HG03442 (cell line): ENCODE results near the gene GDF2.

Experiments
- ATAC-seq: cut with Tn5 transposase; IDR thresholded peaks from one replicate; pipeline ENCODE4 v1.9.1; 2021; ENCODE audit warnings: mild to moderate bottlenecking, moderate library complexity; ENCODE audit not compliant: unreplicated experiment

GDF2 gene

DNA sequence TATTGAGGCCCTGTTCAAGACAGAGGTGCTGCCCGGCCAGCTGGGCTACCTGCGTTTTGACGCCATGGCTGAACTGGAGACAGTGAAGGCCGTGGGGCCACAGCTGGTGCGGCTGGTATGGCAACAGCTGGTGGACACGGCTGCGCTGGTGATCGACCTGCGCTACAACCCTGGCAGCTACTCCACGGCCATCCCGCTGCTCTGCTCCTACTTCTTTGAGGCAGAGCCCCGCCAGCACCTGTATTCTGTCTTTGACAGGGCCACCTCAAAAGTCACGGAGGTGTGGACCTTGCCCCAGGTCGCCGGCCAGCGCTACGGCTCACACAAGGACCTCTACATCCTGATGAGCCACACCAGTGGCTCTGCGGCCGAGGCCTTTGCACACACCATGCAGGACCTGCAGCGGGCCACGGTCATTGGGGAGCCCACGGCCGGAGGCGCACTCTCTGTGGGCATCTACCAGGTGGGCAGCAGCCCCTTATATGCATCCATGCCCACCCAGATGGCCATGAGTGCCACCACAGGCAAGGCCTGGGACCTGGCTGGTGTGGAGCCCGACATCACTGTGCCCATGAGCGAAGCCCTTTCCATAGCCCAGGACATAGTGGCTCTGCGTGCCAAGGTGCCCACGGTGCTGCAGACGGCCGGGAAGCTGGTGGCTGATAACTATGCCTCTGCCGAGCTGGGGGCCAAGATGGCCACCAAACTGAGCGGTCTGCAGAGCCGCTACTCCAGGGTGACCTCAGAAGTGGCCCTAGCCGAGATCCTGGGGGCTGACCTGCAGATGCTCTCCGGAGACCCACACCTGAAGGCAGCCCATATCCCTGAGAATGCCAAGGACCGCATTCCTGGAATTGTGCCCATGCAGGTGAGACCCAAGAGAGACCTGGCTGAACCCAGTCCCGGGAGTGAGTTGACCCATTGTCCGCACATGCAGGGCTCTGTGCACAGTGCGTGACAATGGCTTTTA lies 28.7 kb downstream of the GDF2 start:
- ATAC-seq, result no peak

DNA sequence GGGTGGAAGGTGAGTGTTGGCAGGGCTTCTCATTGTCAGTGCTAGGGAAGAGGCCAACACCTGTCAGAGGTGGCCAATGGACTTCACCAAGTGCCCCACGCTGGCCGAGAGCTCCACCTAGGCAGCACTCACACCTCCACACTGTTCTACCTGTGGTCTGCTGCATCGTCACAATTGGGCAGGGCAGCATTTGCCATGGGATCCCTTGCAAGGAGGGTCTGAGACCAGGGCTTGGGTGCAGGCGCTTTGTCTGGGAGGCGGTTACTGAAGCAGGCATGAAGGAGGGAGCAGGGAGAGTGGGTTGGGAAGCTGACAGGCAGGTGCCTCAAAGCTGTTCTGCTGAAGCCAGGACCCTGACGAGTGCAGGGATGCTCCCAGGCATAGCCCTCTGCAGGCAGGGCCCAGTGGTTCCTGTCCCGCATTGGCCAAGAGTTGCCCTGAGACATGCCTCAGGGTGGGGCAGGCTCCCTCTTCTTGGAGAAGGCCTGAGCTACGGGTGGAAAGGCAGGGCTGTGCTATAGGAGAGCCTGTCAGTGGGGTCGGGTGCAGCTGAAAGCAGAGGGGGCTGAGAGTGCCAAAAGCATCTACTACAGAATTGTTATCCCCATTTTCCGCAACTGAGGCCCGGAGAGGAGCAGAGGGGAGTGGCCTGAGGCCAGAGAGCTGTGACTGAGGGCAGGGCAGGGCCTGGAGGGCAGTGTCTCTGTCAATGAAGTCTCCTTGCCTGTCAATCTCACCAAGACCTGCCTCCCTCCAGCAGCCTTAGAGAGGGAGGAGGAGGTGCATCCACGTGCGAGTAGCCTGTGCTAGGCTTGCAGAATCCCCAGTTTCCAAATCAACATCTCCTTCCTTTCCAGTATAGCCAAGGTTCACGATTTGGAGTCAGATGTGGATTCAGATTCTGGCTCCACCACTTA lies 29.9 kb downstream of the GDF2 start:
- ATAC-seq, result no peak

DNA sequence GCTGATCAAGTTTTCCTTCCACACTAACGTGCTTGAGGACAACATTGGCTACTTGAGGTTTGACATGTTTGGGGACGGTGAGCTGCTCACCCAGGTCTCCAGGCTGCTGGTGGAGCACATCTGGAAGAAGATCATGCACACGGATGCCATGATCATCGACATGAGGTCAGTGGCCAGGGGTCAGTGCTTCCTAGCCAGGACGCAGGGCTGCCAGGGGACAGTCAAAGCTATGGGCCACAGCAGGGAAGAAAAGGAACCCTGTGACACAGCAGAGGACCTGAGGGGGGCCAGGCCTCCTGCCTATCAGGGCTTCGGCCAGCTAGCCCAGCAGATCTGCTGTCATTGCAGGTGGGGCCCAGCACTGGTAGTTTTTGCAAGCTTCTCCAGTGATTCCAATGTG lies 31.1 kb downstream of the GDF2 start:
- ATAC-seq, result no peak

DNA sequence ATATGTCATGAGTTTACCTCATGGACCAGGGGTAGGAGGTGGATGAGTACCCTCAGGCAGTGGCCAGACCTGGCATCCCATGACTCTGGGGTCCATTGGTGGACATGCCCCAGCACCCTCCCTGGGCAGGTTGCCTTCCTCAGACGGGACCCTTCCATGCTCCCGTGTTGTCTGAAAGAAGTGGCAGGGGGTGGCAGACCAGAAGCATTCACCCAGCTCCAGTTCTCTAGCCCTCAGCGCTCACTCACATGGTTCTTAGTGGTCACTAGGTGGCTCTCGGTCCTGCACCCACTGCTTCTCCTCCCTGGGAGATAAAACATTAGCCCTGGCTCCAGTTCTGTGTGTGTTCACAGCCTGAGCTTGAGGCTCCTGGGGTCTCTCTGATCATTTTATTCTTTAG lies 31.9 kb downstream of the GDF2 start:
- no peak for ATAC-seq

DNA sequence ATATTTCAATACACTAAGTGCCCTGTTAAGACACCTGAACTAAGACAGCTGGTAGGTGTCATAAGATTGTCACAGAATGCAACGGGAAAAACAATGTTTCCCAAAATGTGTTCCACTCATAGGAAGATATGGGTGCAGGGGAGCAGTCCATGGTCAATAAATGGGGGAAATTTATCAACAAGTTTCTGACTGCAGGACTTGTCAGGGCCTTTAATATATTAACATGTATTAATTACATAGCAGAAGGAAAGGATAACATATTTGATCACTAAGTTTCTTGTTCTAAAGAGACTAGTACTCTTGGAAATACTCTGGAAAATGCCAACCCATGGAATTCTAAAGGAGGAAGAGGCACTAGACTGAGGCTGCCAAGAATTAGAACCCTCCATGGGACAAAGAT lies 32.6 kb downstream of the GDF2 start:
- ATAC-seq, result no peak

DNA sequence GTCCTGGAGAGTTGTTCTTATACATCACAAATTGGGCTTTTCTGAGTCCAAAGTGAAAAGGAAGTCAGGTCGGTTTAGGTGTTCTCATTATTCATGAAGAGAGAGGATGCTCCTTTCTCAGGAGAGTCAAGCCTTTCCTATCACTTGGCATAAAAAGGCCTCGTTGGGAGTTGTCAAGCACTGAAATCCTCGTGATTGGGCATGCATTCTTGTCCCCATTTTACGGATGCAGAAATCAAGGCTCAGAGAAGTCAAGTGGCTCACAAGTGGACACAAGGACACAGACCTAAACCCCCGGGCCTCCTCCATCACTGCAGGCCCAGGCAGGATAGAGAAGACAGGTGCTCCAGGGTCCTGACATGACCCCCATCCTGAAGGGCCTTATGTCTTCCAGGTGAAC lies 34.5 kb downstream of the GDF2 start:
- no peak for ATAC-seq

DNA sequence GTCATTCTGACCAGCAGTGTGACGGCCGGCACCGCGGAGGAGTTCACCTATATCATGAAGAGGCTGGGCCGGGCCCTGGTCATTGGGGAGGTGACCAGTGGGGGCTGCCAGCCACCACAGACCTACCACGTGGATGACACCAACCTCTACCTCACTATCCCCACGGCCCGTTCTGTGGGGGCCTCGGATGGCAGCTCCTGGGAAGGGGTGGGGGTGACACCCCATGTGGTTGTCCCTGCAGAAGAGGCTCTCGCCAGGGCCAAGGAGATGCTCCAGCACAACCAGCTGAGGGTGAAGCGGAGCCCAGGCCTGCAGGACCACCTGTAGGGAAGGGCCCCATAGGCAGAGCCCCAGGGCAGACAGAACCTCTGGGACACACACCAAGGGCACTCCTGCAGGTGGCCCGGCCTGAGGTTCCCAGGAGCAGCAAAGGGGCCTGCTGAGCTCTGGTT lies 34.9 kb downstream of the GDF2 start:
- ATAC-seq, result no peak

DNA sequence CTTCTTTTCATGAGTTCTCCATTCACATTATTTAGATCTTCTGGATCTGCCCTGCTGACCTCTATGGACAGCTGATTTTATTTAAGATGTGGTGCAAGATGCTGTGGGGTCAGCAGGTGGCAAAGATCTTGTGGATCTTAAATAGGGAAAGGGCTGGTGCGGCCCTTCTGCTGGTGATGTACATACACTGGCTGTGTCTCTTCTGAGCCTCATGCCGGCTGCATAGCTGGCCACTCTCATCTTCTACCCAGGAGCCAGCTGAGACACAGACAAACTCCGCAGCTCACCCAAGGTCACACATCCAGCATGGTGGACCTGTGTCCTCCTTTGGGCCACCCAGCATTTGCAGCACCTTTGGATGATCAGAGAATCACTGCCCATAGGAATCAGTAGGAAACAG lies 35.7 kb downstream of the GDF2 start:
- no peak for ATAC-seq

DNA sequence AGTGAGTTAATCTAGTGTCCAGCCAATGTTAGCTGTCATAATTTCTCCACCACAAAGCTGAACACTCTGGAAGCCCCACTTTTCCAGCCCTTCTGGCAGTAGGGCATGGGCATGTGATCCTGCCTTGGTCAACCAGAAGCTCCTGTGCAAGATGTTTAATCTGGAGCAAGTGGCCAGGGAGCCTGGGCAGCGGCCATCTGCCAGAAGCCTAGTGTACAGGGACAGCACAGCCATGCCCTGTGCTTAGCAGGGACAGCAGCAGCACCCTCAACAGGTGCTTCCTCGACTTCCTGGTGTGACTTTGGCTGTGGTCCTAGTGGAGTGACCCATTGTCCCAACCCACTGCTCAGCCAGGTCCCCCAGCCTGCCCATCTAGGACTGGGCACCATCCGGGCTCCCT lies 36.2 kb downstream of the GDF2 start:
- no peak for ATAC-seq

DNA sequence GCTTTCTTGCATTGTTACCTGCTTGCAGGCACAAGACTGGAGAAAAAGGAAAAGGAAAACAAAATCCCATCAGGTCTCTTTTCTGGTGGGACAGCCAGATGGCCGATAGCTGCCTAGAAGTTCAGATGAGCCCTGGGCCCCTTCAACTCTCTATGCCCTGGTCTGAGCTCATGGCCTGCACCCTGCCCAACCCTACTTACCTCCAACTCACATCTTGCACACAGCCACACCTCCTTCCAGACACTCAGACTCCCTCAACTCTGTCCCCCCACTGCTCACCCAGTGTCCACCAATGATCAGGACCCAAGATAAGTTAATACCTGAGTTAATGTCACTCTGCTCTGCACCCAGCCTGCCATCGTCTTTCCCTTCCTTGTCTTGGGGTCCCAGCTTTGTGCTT lies 36.8 kb downstream of the GDF2 start:
- ATAC-seq, result no peak

DNA sequence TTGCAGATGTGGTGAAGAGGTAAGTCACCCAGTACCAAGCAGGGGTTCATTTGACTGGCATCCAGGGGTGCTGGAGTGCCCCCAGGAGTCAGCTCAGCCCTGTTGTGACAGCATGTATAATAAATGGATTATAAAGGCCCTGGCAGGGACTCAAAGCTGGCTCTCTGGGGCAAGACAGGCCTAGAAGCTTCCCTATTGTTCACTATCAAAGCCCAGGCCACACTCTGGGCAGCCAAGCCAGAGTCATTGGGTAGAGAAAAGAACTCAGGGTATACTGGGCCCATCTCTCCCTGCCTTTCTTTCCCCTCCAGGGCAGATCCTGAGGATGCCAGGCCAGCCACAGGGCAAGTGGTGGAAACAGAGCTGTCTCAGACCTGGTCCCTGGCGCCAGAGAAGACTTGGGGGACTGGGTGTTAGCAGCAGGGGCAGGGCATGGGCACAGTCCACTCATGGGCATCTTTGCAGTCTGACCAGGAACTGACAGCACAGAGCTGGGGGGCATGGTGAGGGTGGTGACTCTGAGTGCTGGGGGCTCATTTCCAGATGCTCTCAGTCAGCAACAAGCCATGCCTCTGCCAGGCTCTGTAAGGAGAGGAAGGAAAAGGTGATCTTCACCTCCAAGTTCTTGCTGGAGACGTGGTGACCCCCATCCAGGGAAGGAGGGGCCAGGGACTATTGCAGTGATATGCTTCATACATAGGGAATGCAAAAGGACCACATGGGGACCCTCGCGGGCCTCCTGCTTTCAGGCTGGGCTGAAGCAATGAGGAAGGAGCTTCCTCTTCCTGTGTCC lies 37.6 kb downstream of the GDF2 start:
- ATAC-seq, result no peak

DNA sequence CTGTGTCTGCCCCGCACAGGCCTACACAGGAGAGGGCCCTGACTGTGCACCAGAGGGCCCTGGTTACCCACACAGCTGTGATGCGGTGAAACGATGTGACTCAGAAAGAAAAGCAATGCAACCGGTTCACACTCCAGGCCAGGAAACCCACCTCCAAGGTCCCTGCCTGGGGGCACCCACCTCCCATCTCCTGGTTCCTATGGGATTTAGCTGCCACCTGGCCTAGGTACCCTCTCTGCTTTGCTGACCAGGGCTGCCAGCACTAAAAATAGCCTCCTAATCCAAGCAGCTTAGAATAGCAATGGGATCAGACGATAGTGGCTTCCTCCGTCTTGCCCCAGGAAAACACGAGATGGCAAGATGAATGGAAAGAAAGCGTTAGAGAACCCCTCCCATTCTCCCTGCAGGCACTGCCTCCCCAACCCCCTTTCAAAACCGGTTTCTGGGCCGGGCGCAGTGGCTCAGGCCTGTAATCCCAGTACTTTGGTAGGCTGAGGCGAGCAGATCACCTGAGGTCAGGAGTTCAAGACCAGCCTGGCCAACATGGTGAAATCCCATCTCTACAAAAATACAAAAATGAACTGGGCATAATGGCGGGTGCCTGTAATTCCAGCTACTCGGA lies 38.3 kb downstream of the GDF2 start:
- no peak for ATAC-seq

DNA sequence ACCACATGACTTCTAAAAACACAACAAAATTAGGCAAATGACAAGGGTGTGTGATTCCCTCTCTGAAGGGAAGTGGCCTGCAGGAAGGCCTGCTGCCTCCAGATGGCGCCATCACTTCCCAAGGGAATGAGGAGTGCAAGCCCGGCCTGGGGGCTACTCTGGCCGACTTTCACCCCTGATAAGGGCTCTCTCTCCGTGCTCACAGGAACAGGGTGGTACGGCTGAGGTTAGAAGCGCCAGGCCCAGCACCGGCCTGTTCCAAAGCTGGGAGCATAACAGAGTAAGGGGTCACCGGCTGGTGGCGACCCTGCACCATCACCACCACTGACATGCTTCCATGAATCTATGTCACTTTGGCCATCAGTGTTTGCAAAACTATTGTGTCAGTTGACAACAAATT lies 39.0 kb downstream of the GDF2 start:
- no peak for ATAC-seq

DNA sequence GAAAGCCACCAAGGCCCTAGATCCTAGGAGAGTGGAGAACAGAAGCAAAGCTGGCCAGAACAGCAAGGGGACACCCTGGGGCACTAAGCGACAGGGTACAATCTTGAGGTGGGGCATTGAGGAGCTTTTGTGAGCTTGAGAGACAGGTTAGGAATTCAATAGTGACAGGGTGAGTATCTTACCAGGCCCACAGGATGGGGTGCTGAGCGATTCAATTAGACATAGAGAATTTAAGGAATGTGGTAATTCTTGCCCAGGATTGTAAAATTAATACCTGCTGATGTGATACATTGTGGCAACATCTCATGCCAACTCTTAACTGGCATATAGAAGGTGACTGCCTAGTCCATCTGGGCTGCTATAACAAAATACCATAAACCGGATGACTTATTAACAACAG lies 39.9 kb downstream of the GDF2 start:
- no peak for ATAC-seq

DNA sequence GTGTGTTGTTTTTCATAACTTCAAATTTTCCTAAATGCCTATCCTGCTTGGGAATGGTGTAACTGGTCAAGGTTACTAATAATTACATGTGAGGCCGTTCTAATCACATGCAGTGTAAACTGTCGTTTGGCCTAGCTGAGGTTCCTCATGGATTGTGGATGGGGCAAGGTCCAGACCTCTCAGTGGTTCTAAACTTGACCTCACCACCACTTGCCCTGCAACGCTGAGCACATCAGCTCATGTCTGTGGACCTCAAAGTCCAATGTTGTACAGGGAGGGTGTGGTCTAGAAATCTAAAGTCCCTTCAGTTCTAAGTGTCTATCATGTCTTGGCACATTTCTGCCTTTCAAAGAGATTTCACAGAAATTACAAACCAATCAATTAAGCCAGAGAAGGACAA lies 41.5 kb downstream of the GDF2 start:
- ATAC-seq, result no peak

DNA sequence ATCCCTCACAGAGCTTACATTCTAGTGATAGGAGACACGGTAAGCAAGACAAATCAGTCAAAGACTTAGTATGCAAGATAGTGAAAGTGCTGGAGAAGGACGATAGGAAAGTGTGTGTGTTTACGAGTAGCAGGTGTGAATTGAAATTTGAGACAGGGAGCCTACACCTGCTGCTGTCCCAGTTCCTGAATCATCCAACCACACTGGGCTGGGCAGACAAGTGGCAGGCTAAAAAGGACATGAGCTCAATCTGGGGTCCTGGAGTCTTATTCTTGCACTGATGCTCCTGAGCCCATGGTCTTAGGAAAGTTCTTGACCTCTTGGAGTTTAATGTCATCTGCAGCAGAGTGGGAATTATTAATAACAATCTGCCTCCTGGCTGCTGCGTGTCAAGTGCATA lies 42.1 kb downstream of the GDF2 start:
- no peak for ATAC-seq

DNA sequence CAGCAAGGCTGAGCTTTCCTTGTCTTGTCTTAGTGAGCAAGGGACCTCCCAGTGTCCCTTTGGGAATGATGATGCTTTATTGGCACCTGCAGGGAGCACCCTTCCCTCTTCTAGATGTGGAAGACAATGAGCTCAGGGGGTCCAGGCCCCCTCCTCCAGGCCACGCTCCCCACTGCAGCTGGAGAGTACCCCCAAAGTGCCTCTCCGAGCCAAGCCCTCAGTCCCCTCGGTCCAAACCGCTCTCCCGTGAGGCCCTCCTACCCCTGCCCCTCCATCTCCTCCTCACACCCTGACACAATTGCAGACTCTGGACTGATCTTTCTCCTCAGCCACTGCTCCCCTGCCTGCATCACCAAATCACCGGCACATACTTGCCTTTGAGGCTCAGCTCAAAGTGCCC lies 42.7 kb downstream of the GDF2 start:
- no peak for ATAC-seq

DNA sequence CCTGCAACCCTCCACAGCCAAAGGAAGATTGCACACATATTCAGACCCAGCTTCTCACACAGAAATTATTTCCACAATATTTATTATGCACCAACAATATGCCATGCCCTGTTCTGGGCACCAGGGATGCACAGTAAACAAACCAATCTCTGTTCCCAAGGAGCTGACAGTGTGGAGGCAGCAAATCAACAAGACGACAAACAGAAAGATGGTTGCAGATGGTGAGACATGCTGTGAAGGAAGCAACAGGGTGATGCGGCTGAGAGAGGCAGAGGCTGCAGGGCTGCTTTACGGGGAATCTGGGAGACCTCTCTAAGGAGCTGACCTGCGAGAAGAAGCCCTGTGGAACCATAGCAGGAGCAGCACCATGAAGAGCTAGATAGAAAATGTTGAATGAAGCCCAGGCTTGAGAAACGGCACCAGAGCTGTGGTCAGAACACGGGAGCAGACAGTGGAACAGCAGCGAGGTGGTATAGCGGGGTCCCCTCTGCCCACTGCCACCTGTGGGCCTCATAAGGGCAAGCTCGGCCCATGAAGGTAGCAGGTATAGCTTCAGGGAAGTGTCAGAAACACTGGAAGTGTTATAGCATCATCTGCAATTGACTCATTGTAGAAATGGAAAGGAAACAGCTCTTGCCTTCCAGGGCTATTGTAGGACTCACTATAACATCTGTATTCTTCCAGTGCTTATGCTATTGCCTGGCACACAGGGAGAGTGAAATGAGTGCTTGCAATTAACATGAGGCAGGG lies 43.4 kb downstream of the GDF2 start:
- ATAC-seq, result no peak

DNA sequence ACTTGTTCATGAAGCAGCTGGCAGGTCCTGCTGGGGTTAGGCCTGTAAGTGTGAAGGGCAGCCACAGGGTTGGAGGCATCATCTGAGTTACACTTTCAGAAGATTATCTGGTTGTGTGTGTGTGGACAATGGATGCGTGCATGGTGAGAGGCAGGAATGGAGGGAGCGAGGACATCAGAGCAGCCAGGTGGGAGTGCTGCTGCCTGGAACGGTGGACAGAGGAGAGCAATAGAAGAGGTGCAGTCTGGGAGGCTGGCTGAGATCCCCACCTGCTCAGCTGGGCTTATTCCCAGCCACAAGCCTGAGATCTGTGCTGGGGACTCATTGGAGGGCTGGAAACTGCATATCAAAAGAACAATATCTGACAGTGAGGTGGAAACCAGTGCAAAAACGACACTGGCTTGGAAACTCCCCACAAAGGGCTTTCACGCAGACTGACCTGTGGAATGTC lies 44.0 kb downstream of the GDF2 start:
- no peak for ATAC-seq
